ENCODE measurements around the gene GALNT2. TPM values are rescaled to one million over a fixed set of nuclear protein-coding genes. Genes with fewer than 3 reads are reported as not detected.

Gene GALNT2
- total and polyA plus RNA-seq, 2 donors from 2014 or later, result 20.2 to 59.2 TPM

- FAIRE-seq, result no peak
- no peak for DNase-seq
- no peaks in the 10 kb centered on the region for H3K27me3 ChIP-seq (ENCODE audit: control insufficient read depth, insufficient read depth, low read length)
- no peak overlapping the region for H3K9ac ChIP-seq (ENCODE audit: low read length in 3 of 3)
- no peaks in the 10 kb centered on the region for H3K4me1 ChIP-seq (ENCODE audit: control insufficient read depth in 2 of 3, insufficient read depth in 2 of 3, low read depth in 1 of 3, low read length in 3 of 3)
- no peak overlapping the region for H3K4me3 ChIP-seq (ENCODE audit: low read length in 3 of 3)
- TF ChIP-seq CTCF (IDR thresholded peaks at IDR 0.05; ENCODE audit: borderline replicate concordance, extremely low read depth, insufficient read depth), result no peak
- peaks cover 0 to 6% (median 0%) of the 10 kb centered on the region in 3 donors for H3K9me3 ChIP-seq (ENCODE audit: control insufficient read depth in 2 of 3, insufficient read depth in 1 of 3, low read length in 3 of 3)
- no peaks in the 10 kb centered on the region for H3K36me3 ChIP-seq (ENCODE audit: control insufficient read depth in 2 of 3, insufficient read depth in 3 of 3, low read length in 3 of 3)
- no peak overlapping the region for H3K27ac ChIP-seq (ENCODE audit: low read depth in 2 of 2, low read length in 2 of 2)
- intact Hi-C loops (cut with DNase I), result no loop called here
Observed at GRCh38 chr1:230022666-230023380, 44.2 kb upstream of the GALNT2 start.

GRCh38 chr1:230025686-230026085 lies 41.4 kb upstream of the GALNT2 start:
- no peak overlapping the region for H3K27ac ChIP-seq (ENCODE audit: low read depth in 2 of 2, low read length in 2 of 2)
- FAIRE-seq, result no peak
- intact Hi-C loops (cut with DNase I), result no loop called here

GRCh38 chr1:230026139-230026538 lies 40.9 kb upstream of the GALNT2 start:
- DNase-seq, result no peak
- intact Hi-C loops (cut with DNase I), result no loop called here
- no peaks in the 10 kb centered on the region for H3K27me3 ChIP-seq (ENCODE audit: control insufficient read depth, insufficient read depth, low read length)
- no peaks in the 10 kb centered on the region for H3K36me3 ChIP-seq (ENCODE audit: control insufficient read depth in 2 of 3, insufficient read depth in 3 of 3, low read length in 3 of 3)
- no peak for FAIRE-seq
- H3K4me3 ChIP-seq (ENCODE audit: low read length in 3 of 3), result no peak overlapping the region
- TF ChIP-seq CTCF (IDR thresholded peaks at IDR 0.05; ENCODE audit: borderline replicate concordance, extremely low read depth, insufficient read depth), result no peak
- no peak overlapping the region for H3K27ac ChIP-seq (ENCODE audit: low read depth in 2 of 2, low read length in 2 of 2)
- no peaks in the 10 kb centered on the region for H3K4me1 ChIP-seq (ENCODE audit: control insufficient read depth in 2 of 3, insufficient read depth in 2 of 3, low read depth in 1 of 3, low read length in 3 of 3)
- H3K9ac ChIP-seq (ENCODE audit: low read length in 3 of 3), result no peak overlapping the region
- H3K9me3 ChIP-seq (ENCODE audit: control insufficient read depth in 2 of 3, insufficient read depth in 1 of 3, low read length in 3 of 3), result peaks cover 0 to 6% (median 0%) of the 10 kb centered on the region in 3 donors

More at GRCh38 chr1:230025686-230026085, 41.4 kb upstream of the GALNT2 start:
- TF ChIP-seq CTCF (IDR thresholded peaks at IDR 0.05; ENCODE audit: borderline replicate concordance, extremely low read depth, insufficient read depth), result no peak
- Histone ChIP-seq H3K9ac (ENCODE audit: low read length in 3 of 3) (no peak overlapping the region), H3K27me3 (ENCODE audit: control insufficient read depth, insufficient read depth, low read length) (no peaks in the 10 kb centered on the region), H3K4me1 (ENCODE audit: control insufficient read depth in 2 of 3, insufficient read depth in 2 of 3, low read depth in 1 of 3, low read length in 3 of 3) (no peaks in the 10 kb centered on the region), H3K36me3 (ENCODE audit: control insufficient read depth in 2 of 3, insufficient read depth in 3 of 3, low read length in 3 of 3) (no peaks in the 10 kb centered on the region), H3K9me3 (ENCODE audit: control insufficient read depth in 2 of 3, insufficient read depth in 1 of 3, low read length in 3 of 3) (peaks cover 0 to 6% (median 0%) of the 10 kb centered on the region in 3 donors), H3K4me3 (ENCODE audit: low read length in 3 of 3) (no peak overlapping the region)
- DNase-seq, result no peak

Data from kidney (tissue), 14 donors.